ENCODE data around the gene PAQR4. TPM values are rescaled to one million over a fixed set of nuclear protein-coding genes. Genes with fewer than 3 reads are reported as not detected.

Gene PAQR4
- total and polyA plus RNA-seq, 4 donors = 4.0 to 21.3 (median 13.1) TPM

- no peaks in the 10 kb centered on the region for H3K4me1 ChIP-seq (ENCODE audit: control insufficient read depth in 5 of 5, insufficient read depth in 5 of 5, low read length in 5 of 5)
- WGBS, 2 donors = 90 to 93% methylated on average over 36 of the region's 36 CpGs
- H3K27ac ChIP-seq (ENCODE audit: low read depth in 1 of 2, low read length in 1 of 2) = no peak overlapping the region
- H3K27me3 ChIP-seq (ENCODE audit: control insufficient read depth in 3 of 3, insufficient read depth in 3 of 3, low read length in 2 of 3) = no peaks in the 10 kb centered on the region
- no peaks in the 10 kb centered on the region for H3K9me3 ChIP-seq (ENCODE audit: control insufficient read depth in 4 of 4, insufficient read depth in 3 of 4, low read length in 3 of 4)
- ATAC-seq (ENCODE audit: insufficient read depth, low FRiP score) = no peak
- no peak overlapping the region for H3K4me3 ChIP-seq
- no peak for DNase-seq
- TF ChIP-seq CTCF (IDR thresholded peaks at IDR 0.05; ENCODE audit: control extremely low read depth, extremely low read depth) = no peak
- no peak overlapping the region for H3K9ac ChIP-seq (ENCODE audit: insufficient read depth in 1 of 2, low read length in 2 of 2)
- peaks cover 0 to 15% (median 5%) of the 10 kb centered on the region in 4 donors for H3K36me3 ChIP-seq (ENCODE audit: control insufficient read depth in 4 of 4, insufficient read depth in 4 of 4, low read length in 4 of 4)
Observed at GRCh38 chr16:2948807-2949704, 20.1 kb upstream of the PAQR4 start.

- Histone ChIP-seq H3K4me3 (no peak overlapping the region), H3K36me3 (ENCODE audit: control insufficient read depth in 4 of 4, insufficient read depth in 4 of 4, low read length in 4 of 4) (peaks cover 0 to 15% (median 5%) of the 10 kb centered on the region in 4 donors), H3K4me1 (ENCODE audit: control insufficient read depth in 5 of 5, insufficient read depth in 5 of 5, low read length in 5 of 5) (no peaks in the 10 kb centered on the region), H3K27me3 (ENCODE audit: control insufficient read depth in 3 of 3, insufficient read depth in 3 of 3, low read length in 2 of 3) (no peaks in the 10 kb centered on the region), H3K27ac (ENCODE audit: low read depth in 1 of 2, low read length in 1 of 2) (no peak overlapping the region), H3K9me3 (ENCODE audit: control insufficient read depth in 4 of 4, insufficient read depth in 3 of 4, low read length in 3 of 4) (no peaks in the 10 kb centered on the region), H3K9ac (ENCODE audit: insufficient read depth in 1 of 2, low read length in 2 of 2) (no peak overlapping the region)
- ATAC-seq (ENCODE audit: insufficient read depth, low FRiP score) (no peak), DNase-seq (no peak)
- no peak for TF ChIP-seq CTCF (IDR thresholded peaks at IDR 0.05; ENCODE audit: control extremely low read depth, extremely low read depth)
- WGBS, 2 donors = 91 to 93% methylated on average over 19 of the region's 19 CpGs
Observed at GRCh38 chr16:2949705-2950352, 19.3 kb upstream of the PAQR4 start.

GRCh38 chr16:2950353-2950724 lies 18.8 kb upstream of the PAQR4 start:
- H3K9me3 ChIP-seq (ENCODE audit: control insufficient read depth in 4 of 4, insufficient read depth in 3 of 4, low read length in 3 of 4) = no peaks in the 10 kb centered on the region
- 93 to 94% methylated on average over 13 of the region's 13 CpGs for WGBS, 2 donors
- peaks cover 0 to 15% (median 5%) of the 10 kb centered on the region in 4 donors for H3K36me3 ChIP-seq (ENCODE audit: control insufficient read depth in 4 of 4, insufficient read depth in 4 of 4, low read length in 4 of 4)
- H3K9ac ChIP-seq (ENCODE audit: insufficient read depth in 1 of 2, low read length in 2 of 2) = no peak overlapping the region
- TF ChIP-seq CTCF (IDR thresholded peaks at IDR 0.05; ENCODE audit: control extremely low read depth, extremely low read depth) = no peak
- H3K27ac ChIP-seq (ENCODE audit: low read depth in 1 of 2, low read length in 1 of 2) = no peak overlapping the region
- ATAC-seq (ENCODE audit: insufficient read depth, low FRiP score) = no peak
- no peaks in the 10 kb centered on the region for H3K27me3 ChIP-seq (ENCODE audit: control insufficient read depth in 3 of 3, insufficient read depth in 3 of 3, low read length in 2 of 3)
- no peak overlapping the region for H3K4me3 ChIP-seq
- no peak for DNase-seq
- H3K4me1 ChIP-seq (ENCODE audit: control insufficient read depth in 5 of 5, insufficient read depth in 5 of 5, low read length in 5 of 5) = no peaks in the 10 kb centered on the region
